ENCODE measurements around the gene CEMIP. TPM values are rescaled to one million over a fixed set of nuclear protein-coding genes. Genes with fewer than 3 reads are reported as not detected.
"Not testable (repeated sequence)": the region's sequence is repeated elsewhere in the genome, so short reads cannot be mapped to it uniquely, and the experiment has no call there.

Gene CEMIP
- total RNA-seq, 1 donor from 2014 or later: 0.77 TPM

DNA sequence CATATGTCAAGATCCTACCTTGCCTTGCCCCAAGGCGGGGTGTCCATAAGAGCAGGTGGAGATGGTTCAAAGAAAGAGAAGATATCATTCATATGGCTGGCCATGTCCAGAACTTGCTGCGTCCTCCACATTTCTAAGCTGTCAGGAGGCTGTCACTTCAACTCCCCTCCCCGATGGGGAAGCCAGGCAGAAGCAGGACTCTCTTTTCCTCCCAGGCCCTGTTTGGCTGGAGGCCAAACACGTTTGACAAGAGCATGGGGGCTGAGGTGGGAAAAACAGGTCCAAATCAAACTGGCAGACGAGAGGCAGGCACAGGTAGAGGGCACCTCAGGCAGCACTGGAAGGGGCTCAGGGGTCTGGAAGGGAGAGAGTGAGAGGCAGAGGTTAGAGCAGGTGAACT, 172.8 kb downstream of the CEMIP start:
- Mint-ChIP-seq H3K36me3 (ENCODE audit: insufficient read depth) (peaks cover 9% of the 10 kb centered on the region), H3K4me1 (ENCODE audit: low read depth) (peaks cover 6% of the 10 kb centered on the region), H3K27me3 (no peaks in the 10 kb centered on the region), H3K27ac (no peak overlapping the region), H3K9me3 (ENCODE audit: low read depth) (no peaks in the 10 kb centered on the region), H3K4me3 (ENCODE audit: low read depth) (no peak overlapping the region)
- DNase-seq (ENCODE audit: low spot score, unreplicated experiment): no peak
- TF ChIP-seq, protein P1, sequence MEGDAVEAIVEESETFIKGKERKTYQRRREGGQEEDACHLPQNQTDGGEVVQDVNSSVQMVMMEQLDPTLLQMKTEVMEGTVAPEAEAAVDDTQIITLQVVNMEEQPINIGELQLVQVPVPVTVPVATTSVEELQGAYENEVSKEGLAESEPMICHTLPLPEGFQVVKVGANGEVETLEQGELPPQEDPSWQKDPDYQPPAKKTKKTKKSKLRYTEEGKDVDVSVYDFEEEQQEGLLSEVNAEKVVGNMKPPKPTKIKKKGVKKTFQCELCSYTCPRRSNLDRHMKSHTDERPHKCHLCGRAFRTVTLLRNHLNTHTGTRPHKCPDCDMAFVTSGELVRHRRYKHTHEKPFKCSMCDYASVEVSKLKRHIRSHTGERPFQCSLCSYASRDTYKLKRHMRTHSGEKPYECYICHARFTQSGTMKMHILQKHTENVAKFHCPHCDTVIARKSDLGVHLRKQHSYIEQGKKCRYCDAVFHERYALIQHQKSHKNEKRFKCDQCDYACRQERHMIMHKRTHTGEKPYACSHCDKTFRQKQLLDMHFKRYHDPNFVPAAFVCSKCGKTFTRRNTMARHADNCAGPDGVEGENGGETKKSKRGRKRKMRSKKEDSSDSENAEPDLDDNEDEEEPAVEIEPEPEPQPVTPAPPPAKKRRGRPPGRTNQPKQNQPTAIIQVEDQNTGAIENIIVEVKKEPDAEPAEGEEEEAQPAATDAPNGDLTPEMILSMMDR (IDR thresholded peaks at IDR 0.05; ENCODE audit: unreplicated experiment): no peak

GRCh38 chr15:80953001-80953952, 174.1 kb downstream of the CEMIP start:
- Mint-ChIP-seq H3K9me3 (ENCODE audit: low read depth) (no peaks in the 10 kb centered on the region), H3K27ac (no peak overlapping the region), H3K4me3 (ENCODE audit: low read depth) (no peak overlapping the region), H3K27me3 (no peaks in the 10 kb centered on the region), H3K4me1 (ENCODE audit: low read depth) (peaks cover 6% of the 10 kb centered on the region), H3K36me3 (ENCODE audit: insufficient read depth) (peaks cover 6% of the 10 kb centered on the region)
- TF ChIP-seq, protein P1 (IDR thresholded peaks at IDR 0.05; ENCODE audit: unreplicated experiment): no peak
- no peak for DNase-seq (ENCODE audit: low spot score, unreplicated experiment)

- Mint-ChIP-seq H3K4me3 (ENCODE audit: low read depth) (no peak overlapping the region), H3K27ac (peak overlapping the region; percentile 17), H3K9me3 (ENCODE audit: low read depth) (no peaks in the 10 kb centered on the region), H3K4me1 (ENCODE audit: low read depth) (peaks cover 6% of the 10 kb centered on the region), H3K36me3 (ENCODE audit: insufficient read depth) (peaks cover 12% of the 10 kb centered on the region), H3K27me3 (no peaks in the 10 kb centered on the region)
- DNase-seq (ENCODE audit: low spot score, unreplicated experiment): no peak
- TF ChIP-seq, protein P1 (IDR thresholded peaks at IDR 0.05; ENCODE audit: unreplicated experiment): no peak
These were observed 175.0 kb downstream of the CEMIP start for GRCh38 chr15:80953953-80954778.

DNA sequence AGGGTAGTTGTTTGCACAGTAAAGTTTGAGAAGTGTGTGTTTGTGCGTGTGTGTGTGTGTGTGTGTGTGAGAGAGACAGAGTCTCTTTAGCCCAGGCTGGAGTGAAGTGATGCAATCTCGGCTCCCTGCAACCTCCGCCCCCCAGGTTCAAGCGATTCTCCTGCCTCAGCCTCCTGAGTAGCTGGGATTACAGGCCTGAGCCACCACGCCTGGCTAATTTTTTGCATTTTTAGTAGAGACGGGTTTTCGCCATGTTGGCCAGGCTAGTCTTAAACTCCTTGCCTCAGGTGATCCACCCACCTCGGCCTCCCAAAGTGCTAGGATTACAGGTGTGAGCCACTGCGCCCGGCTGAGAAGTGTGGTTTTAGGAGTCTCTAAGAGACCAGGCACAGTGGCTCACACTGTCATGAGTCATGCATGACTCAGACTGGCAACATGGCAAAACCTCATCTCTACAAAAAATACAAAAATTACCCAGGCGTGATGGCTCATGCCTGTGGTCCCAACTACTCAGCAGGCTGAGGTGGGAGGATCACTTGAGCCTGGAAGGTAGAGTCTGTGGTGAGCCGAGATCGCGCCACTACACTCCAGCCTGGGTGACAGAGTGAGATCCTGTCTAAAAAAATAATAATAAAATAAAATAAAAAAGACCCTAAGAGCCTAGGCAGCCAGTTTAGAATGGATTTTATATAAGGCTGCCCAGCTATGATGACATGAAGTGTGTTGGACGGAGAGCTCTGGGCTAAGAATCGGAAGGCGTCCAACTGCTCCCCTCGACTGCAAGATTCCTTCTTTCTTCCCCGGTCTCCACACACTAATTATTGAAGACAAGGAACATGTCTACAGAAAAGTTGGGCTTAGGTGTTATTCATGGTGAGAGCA, 176.6 kb downstream of the CEMIP start:
- not testable (repeated sequence) for H3K27me3 Mint-ChIP-seq; H3K4me1 Mint-ChIP-seq (ENCODE audit: low read depth); DNase-seq (ENCODE audit: low spot score, unreplicated experiment); H3K27ac Mint-ChIP-seq; H3K9me3 Mint-ChIP-seq (ENCODE audit: low read depth); H3K4me3 Mint-ChIP-seq (ENCODE audit: low read depth)
- H3K36me3 Mint-ChIP-seq (ENCODE audit: insufficient read depth): peaks cover 16% of the 10 kb centered on the region

GRCh38 chr15:80957556-80957955, 178.4 kb downstream of the CEMIP start:
- Mint-ChIP-seq H3K27ac (no peak overlapping the region), H3K27me3 (no peaks in the 10 kb centered on the region), H3K4me3 (ENCODE audit: low read depth) (no peak overlapping the region), H3K9me3 (ENCODE audit: low read depth) (no peaks in the 10 kb centered on the region), H3K36me3 (ENCODE audit: insufficient read depth) (peaks cover 16% of the 10 kb centered on the region), H3K4me1 (ENCODE audit: low read depth) (peaks cover 6% of the 10 kb centered on the region)
- TF ChIP-seq, protein P1 (IDR thresholded peaks at IDR 0.05; ENCODE audit: unreplicated experiment): no peak
- no peak for DNase-seq (ENCODE audit: low spot score, unreplicated experiment)

Data from progenitor cell of endocrine pancreas (in vitro differentiated cells).